ENCODE measurements around the gene HECA. TPM values are rescaled to one million over a fixed set of nuclear protein-coding genes. Genes with fewer than 3 reads are reported as not detected.
A peak's percentile ranks its signal among the peaks of the same experiment; 100 is the strongest.
"Not testable (repeated sequence)": the region's sequence is repeated elsewhere in the genome, so short reads cannot be mapped to it uniquely, and the experiment has no call there.

The HECA gene
- total RNA-seq, 3 donors from 2014 or later, result 54.4 to 65.7 (median 57.5) TPM

GRCh38 chr6:139186692-139187091 is 51.8 kb downstream of the HECA start:
- H3K4me1 Mint-ChIP-seq (ENCODE audit: low read depth), result peaks cover 40% of the 10 kb centered on the region
- no peaks in the 10 kb centered on the region for H3K9me3 Mint-ChIP-seq
- no peaks in the 10 kb centered on the region for H3K27me3 Mint-ChIP-seq (ENCODE audit: low read depth)
- peaks cover 12% of the 10 kb centered on the region for H3K36me3 Mint-ChIP-seq (ENCODE audit: insufficient read depth)
- ATAC-seq (peak in 1 of 2 donors; percentile 5), DNase-seq (no peak)
- H3K4me3 Mint-ChIP-seq, result no peak overlapping the region

DNA sequence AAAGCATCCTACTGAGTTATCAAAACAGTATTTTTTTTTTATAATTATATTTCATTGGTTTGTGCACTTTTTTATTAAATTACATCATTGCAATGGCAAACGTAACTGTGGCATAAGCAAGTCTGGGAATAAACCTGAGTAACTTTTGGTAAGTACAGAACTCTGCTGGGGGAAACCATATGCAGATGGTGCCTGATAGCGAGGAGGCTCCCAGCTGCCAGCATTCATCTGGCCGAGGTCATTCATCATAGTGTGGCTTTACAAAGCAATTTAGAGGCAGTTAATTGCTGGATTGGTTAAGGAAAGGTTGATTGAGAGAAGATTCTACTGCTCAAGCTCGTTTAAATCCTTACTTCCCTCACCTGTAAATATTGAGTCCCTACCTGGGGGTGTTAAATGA is 52.6 kb downstream of the HECA start:
- H3K36me3 Mint-ChIP-seq (ENCODE audit: insufficient read depth), result peaks cover 5% of the 10 kb centered on the region
- no peak overlapping the region for H3K4me3 Mint-ChIP-seq
- H3K27me3 Mint-ChIP-seq (ENCODE audit: low read depth), result no peaks in the 10 kb centered on the region
- ATAC-seq (peak; percentile 33 to 38), DNase-seq (no peak)
- H3K4me1 Mint-ChIP-seq (ENCODE audit: low read depth), result peaks cover 35% of the 10 kb centered on the region
- no peaks in the 10 kb centered on the region for H3K9me3 Mint-ChIP-seq

GRCh38 chr6:139189665-139190064 is 54.8 kb downstream of the HECA start:
- Mint-ChIP-seq H3K4me1 (ENCODE audit: low read depth) (peaks cover 23% of the 10 kb centered on the region), H3K36me3 (ENCODE audit: insufficient read depth) (peaks cover 5% of the 10 kb centered on the region), H3K4me3 (no peak overlapping the region), H3K27me3 (ENCODE audit: low read depth) (no peaks in the 10 kb centered on the region), H3K9me3 (no peaks in the 10 kb centered on the region)
- ATAC-seq, result no peak
- no peak for DNase-seq

- H3K4me3 Mint-ChIP-seq, result no peak overlapping the region
- H3K9me3 Mint-ChIP-seq, result no peaks in the 10 kb centered on the region
- H3K27me3 Mint-ChIP-seq (ENCODE audit: low read depth), result no peaks in the 10 kb centered on the region
- DNase-seq (no peak), ATAC-seq (no peak)
- no peaks in the 10 kb centered on the region for H3K36me3 Mint-ChIP-seq (ENCODE audit: insufficient read depth)
- peaks cover 2% of the 10 kb centered on the region for H3K4me1 Mint-ChIP-seq (ENCODE audit: low read depth)
Measured at GRCh38 chr6:139194740-139195139, 59.9 kb downstream of the HECA start.

DNA sequence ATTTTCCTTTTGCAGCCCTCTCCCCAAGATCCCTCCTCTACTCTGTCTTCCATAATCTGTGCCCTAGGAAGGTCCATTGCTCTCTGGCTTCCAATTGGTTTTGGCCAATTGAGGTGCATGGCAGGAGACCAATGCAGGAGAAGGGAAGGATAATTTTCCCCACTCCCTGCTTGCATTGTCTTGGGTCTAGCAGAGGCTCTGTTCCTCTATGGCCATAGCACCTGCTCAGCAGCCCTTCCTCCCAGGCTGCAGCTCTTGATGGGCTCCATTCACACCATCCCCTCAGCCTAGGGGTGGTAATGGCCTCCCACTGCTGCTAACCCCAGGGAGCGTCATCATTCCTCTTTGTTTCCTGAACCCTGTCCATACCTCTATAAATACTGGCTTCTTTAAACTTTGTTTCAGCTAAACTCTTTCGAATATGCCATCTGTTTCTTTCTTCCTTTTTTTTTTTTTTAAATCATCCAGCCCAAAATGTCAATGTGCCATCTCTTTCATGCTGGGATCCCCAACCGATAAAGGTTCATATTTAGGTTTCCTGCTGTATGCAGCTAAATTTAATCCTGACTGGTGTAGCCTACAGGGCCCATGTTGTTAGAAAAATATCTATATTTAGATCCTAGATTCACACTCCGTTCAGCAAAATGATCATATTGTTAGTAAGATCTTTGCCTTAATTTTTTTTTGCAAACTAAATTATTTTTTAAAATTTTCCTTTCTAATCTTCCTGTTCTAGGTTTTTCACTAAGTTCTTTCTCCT is 63.8 kb downstream of the HECA start:
- Mint-ChIP-seq H3K27me3 (ENCODE audit: low read depth) (no peaks in the 10 kb centered on the region), H3K4me1 (ENCODE audit: low read depth) (peaks cover 2% of the 10 kb centered on the region), H3K4me3 (no peak overlapping the region), H3K36me3 (ENCODE audit: insufficient read depth) (peaks cover 5% of the 10 kb centered on the region), H3K9me3 (peaks cover 5% of the 10 kb centered on the region)
- ATAC-seq, result no peak
- no peak for DNase-seq

DNA sequence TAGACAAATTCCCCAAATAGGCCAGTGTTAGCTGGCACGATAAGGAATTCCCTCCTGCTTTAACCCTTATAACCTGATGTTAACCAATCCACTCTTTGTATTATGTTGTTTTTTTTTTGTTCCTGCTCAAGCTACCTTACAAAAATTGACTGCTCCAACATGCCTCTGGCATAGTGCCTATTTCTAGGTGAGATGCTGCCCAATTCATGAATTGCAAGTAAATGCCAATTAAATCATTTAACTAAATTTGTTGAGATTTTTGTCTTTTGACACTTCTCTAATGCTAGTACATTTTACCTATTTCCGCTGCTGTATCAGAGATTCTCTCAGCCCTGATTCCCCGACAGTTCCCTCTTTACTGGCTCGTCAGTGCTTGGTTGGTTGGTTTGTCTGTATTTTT is 66.5 kb downstream of the HECA start:
- no peak for DNase-seq
- Mint-ChIP-seq H3K36me3 (ENCODE audit: insufficient read depth) (peaks cover 5% of the 10 kb centered on the region), H3K9me3 (peaks cover 15% of the 10 kb centered on the region), H3K27me3 (ENCODE audit: low read depth) (no peaks in the 10 kb centered on the region), H3K4me1 (ENCODE audit: low read depth) (peaks cover 2% of the 10 kb centered on the region), H3K4me3 (no peak overlapping the region)
- ATAC-seq, result no peak

- Mint-ChIP-seq H3K36me3 (ENCODE audit: insufficient read depth) (peaks cover 14% of the 10 kb centered on the region), H3K9me3 (peaks cover 44% of the 10 kb centered on the region), H3K27me3 (ENCODE audit: low read depth) (no peaks in the 10 kb centered on the region), H3K4me3 (no peak overlapping the region), H3K4me1 (ENCODE audit: low read depth) (peaks cover 7% of the 10 kb centered on the region)
- DNase-seq (no peak), ATAC-seq (no peak)
Measured at GRCh38 chr6:139204978-139205377, 70.1 kb downstream of the HECA start.

DNA sequence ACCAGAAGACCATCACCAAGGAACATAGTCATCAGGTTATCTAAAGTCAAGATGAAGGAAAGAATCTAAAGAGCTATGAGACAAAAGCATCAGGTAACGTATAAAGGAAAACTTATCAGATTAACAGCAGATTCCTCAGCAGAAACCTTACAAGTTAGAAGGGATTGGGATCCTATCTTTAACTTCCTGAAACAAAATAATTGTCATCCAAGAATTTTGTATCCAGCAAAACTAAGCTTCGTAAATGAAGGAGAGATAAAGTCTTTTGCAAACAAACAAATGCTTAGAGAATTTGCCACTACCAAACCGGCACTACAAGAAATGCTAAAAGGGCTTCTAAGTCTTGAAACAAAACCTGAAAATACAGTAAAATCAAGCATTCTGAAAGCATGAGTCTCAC is 71.0 kb downstream of the HECA start:
- Mint-ChIP-seq H3K27me3 (ENCODE audit: low read depth) (no peaks in the 10 kb centered on the region), H3K36me3 (ENCODE audit: insufficient read depth) (peaks cover 14% of the 10 kb centered on the region), H3K4me1 (ENCODE audit: low read depth) (peaks cover 16% of the 10 kb centered on the region), H3K4me3 (no peak overlapping the region), H3K9me3 (peaks cover 44% of the 10 kb centered on the region)
- DNase-seq, result no peak
- no peak for ATAC-seq

DNA sequence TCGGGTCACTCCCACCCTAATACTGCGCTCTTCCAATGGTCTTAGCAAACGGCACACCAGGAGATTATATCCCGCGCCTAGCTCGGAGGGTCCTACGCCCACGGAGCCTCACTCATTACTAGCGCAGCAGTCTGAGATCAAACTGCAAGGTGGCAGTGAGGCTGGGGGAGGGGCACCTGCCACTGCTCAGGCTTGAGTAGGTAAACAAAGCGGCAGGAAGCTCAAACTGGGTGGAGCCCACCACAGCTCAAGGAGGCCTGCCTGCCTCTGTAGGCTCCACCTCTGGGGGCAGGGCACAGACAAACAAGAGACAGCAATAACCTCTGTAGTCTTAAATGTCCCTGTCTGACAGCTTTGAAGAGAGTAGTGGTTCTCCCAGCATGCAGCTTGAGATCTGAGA is 75.9 kb downstream of the HECA start:
- Mint-ChIP-seq H3K9me3 (peaks cover 38% of the 10 kb centered on the region), H3K4me1 (ENCODE audit: low read depth) (peaks cover 16% of the 10 kb centered on the region), H3K36me3 (ENCODE audit: insufficient read depth) (peaks cover 11% of the 10 kb centered on the region)
- H3K27me3 Mint-ChIP-seq (ENCODE audit: low read depth); DNase-seq; ATAC-seq; H3K4me3 Mint-ChIP-seq: not testable (repeated sequence)

- H3K36me3 Mint-ChIP-seq (ENCODE audit: insufficient read depth); H3K27me3 Mint-ChIP-seq (ENCODE audit: low read depth); H3K4me3 Mint-ChIP-seq; ATAC-seq; DNase-seq: not testable (repeated sequence)
- Mint-ChIP-seq H3K9me3 (peaks cover 26% of the 10 kb centered on the region), H3K4me1 (ENCODE audit: low read depth) (peaks cover 16% of the 10 kb centered on the region)
Measured at GRCh38 chr6:139212460-139212859, 77.6 kb downstream of the HECA start.

GRCh38 chr6:139219271-139219729 is 84.4 kb downstream of the HECA start:
- peak; percentile 69 for DNase-seq
- H3K4me3 Mint-ChIP-seq, result peak overlapping the region; percentile 17

GRCh38 chr6:139219746-139220145 is 84.9 kb downstream of the HECA start:
- Mint-ChIP-seq H3K4me1 (ENCODE audit: low read depth) (peaks cover 11% of the 10 kb centered on the region), H3K4me3 (no peak overlapping the region), H3K27me3 (ENCODE audit: low read depth) (no peaks in the 10 kb centered on the region), H3K9me3 (peaks cover 3% of the 10 kb centered on the region), H3K36me3 (ENCODE audit: insufficient read depth) (no peaks in the 10 kb centered on the region)
- DNase-seq (no peak), ATAC-seq (no peak)

More at GRCh38 chr6:139219271-139219729, 84.4 kb downstream of the HECA start:
- ATAC-seq, result peak; percentile 98 to 99
- Mint-ChIP-seq H3K27me3 (ENCODE audit: low read depth) (no peaks in the 10 kb centered on the region), H3K4me1 (ENCODE audit: low read depth) (peaks cover 11% of the 10 kb centered on the region), H3K9me3 (peaks cover 3% of the 10 kb centered on the region), H3K36me3 (ENCODE audit: insufficient read depth) (no peaks in the 10 kb centered on the region)

- not testable (repeated sequence) for ATAC-seq; DNase-seq; H3K27me3 Mint-ChIP-seq (ENCODE audit: low read depth); H3K4me1 Mint-ChIP-seq (ENCODE audit: low read depth); H3K9me3 Mint-ChIP-seq; H3K4me3 Mint-ChIP-seq; H3K36me3 Mint-ChIP-seq (ENCODE audit: insufficient read depth)
Measured at GRCh38 chr6:139228387-139228786, 93.5 kb downstream of the HECA start.
